Activated naive CD4-positive, alpha-beta T cell treated with Interleukin-2 at 50 U/mL for 16 hours (primary cell): ENCODE results near the gene LMAN1L.

ENCODE experiments used
- DNase-seq: peaks from one replicate; pipeline ENCODE4 v3.0.0-alpha.2; 2020

Gene LMAN1L

GRCh38 chr15:74794248-74794969, 18.2 kb upstream of the LMAN1L start:
- no peak for DNase-seq

GRCh38 chr15:74794970-74795349, 17.7 kb upstream of the LMAN1L start:
- DNase-seq, result no peak

- DNase-seq, result peak; percentile 49
Measured at GRCh38 chr15:74795966-74796625, 16.5 kb upstream of the LMAN1L start.

- DNase-seq, result no peak
Measured at GRCh38 chr15:74798388-74799254, 14.0 kb upstream of the LMAN1L start.

- DNase-seq, result no peak
Measured at GRCh38 chr15:74799255-74799855, 13.3 kb upstream of the LMAN1L start.

GRCh38 chr15:74799856-74800558, 12.6 kb upstream of the LMAN1L start:
- DNase-seq, result peak; percentile 87

GRCh38 chr15:74800559-74801094, 12.0 kb upstream of the LMAN1L start:
- DNase-seq, result no peak

- DNase-seq, result no peak
Measured at GRCh38 chr15:74801311-74801997, 11.2 kb upstream of the LMAN1L start.

- no peak for DNase-seq
Measured at GRCh38 chr15:74802290-74802689, 10.3 kb upstream of the LMAN1L start.

GRCh38 chr15:74802862-74803447, 9.7 kb upstream of the LMAN1L start:
- DNase-seq, result no peak

- no peak for DNase-seq
Measured at GRCh38 chr15:74804935-74805334, 7.7 kb upstream of the LMAN1L start.

DNA sequence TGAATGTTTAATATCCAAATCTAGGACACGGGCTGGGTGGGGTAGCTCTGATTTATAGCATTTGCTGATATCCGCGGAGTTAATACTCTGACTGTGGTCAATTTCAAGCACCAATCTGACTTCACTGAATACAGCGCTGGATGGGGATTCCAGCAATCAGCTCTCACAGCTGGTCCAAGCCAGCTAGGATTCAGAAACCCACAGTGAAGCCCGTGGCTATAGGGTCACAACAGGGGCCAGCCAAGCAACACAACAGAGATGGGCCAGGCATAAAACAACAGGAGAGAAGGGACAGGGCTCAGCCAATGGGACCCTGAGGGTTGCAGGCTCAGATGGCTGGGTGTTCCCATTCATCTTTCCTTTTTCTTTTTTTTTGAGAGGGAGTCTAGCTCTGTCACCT, 5.4 kb upstream of the LMAN1L start:
- DNase-seq, result no peak

DNA sequence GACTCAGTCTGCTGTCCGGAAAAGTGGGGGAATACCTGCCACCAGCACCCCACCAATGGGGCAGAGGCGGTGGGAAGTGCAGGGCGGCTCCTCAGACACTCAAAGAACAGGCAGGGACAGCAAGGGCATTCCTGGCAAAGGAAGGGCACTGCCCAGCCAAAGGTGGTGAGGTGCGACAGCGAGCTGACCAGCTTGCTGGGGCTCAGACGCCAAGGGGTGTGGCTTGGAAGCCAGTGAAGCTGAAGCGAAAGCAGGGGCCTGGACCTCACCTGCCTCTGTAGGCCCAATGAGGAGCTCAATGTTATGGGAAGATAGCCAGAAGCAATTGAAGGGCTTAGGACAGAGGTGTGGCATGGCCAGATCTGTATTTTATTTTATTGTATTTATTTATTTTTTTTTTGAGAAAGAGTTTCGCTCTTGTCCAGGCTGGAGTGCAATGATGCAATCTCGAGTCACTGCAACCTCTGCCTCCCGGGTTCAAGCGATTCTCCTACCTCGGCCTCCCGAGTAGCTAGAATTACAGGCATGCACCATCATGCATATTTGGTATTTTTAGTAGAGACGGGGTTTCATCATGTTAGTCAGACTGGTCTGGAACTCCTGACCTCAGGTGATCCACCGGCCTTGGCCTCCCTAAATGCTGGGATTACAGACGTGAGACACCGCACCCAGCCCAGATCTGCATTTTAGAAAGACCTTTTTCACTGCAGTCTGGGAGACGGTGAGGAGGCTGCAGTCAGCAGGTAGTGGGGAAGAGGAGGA, 4.4 kb upstream of the LMAN1L start:
- DNase-seq, result no peak

DNA sequence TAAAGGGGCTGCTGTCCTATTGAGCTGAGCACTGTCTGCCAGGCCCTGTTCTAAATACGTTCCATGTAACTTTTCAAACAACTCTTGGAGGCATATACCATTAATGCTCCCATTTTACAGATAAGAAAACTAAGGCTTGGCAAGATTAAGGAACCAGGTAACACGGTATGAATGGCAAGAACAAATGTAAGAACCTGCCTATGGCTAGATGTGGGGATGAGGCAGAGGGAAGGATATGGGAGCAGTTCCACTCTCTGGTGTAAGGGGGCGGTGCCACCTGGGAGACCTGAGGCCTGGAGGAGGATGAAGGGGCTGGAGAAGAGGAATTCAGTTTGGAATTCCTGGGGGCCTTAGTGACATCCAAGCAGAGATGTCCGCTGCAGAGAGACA, 3.8 kb upstream of the LMAN1L start:
- no peak for DNase-seq

DNA sequence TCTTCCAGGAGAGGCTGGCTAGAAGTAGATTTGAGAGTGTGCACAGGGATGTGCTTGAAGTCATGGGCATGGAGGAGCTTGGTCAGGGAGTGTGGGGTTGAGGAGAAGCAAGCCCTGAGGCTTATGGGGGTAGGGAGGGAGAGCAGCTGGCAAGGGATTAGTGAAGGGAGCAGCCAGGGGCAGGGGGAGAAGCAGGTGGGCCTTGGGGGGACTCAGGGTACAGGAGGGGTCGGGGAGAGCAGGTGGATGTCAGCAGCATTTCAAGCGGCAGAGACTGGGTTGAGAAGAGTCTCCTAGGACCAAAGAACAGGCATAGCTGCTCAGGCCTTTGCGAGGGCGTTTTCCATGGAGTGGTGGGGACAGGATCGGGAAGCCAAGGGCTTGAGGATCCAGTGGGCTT, 3.4 kb upstream of the LMAN1L start:
- DNase-seq, result no peak

DNA sequence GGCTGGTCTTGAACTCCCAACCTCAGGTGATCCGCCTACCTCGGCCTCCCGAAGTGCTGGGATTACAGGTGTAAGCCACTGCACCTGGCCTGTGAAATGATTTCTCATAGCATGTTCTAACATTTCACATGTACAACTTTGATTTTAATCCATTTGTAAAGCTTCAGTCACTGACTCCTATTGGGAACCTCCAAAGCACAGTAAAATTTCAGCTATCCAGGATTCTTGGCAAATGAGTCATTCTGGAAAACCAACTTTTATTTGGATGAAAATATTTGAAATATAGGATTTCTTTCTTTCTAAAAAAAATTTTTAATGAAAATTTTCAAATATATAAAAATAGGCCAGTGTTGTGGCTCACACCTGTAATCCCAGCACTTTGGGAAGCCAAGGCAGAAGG, 2.7 kb upstream of the LMAN1L start:
- DNase-seq, result no peak

DNA sequence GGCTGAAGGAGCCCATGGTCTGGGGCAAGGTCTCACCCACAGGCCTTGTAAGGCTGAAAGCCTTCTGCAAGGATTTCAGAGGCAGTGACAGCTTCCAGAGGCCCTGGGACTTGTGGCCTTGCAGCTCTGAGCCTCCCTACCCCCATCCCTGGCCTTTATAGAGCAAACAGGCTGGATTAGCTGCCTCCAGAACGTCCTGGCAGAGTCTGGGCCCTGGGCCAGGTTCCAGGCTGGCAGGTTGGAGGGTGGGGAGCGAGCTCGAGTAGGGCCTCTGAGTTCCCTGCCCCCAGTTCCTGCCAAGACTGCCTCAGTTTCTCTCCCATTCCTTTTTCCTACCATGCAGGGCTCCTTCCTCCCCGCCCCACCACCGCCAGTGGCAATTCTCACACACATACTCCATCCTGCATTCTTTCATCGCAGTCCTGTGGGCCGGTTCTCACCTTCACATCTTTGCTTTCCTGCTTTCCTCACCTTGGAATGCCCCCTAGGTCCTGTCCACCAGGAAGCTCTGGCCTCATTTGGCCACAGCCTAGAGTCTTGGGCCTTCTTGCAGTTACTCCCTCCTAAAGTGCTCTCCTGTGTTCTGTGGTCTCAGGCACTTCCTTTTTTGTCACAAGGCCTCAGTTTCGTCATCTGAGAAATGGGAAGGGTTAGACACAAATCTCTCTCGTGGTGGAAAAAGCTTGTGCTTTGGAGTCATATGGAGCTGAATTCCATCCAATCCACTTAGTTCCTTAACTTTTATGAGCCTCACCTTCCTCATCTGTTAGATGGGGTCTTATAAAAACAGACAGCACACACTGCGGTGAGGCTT, 2.7 kb downstream of the LMAN1L start:
- no peak for DNase-seq

GRCh38 chr15:74815961-74816360, 3.3 kb downstream of the LMAN1L start:
- no peak for DNase-seq

- no peak for DNase-seq
Measured at GRCh38 chr15:74816624-74817369, 4.2 kb downstream of the LMAN1L start.
